Fibroblast of lung (primary cell): ENCODE data around the gene UST. TPM values are rescaled to one million over a fixed set of nuclear protein-coding genes. Genes with fewer than 3 reads are reported as not detected.
A peak's percentile ranks its signal among the peaks of the same experiment; 100 is the strongest.

Experiments
- DNase-seq, 2 donors: peaks; one replicate each; pipeline versions ENCODE4 v3.0.0 to v3.0.0-alpha.2; 2010; ENCODE audit warnings: low read depth in 2 of 2
- H2AFZ ChIP-seq: 2 replicates; pipeline ENCODE4 v1.5.1; 2012; ENCODE audit warnings: low read length, control low read depth, inconsistent platforms
- H3K27ac ChIP-seq: 2 replicates; pipeline ENCODE4 v1.5.1; 2011; ENCODE audit warnings: low read length, control low read depth; ENCODE audit not compliant: insufficient read depth
- H3K27me3 ChIP-seq: 2 replicates; pipeline ENCODE4 v1.5.1; 2011; ENCODE audit warnings: mild to moderate bottlenecking, low read length; ENCODE audit not compliant: control insufficient read depth, insufficient read depth
- H3K36me3 ChIP-seq: 2 replicates; pipeline ENCODE4 v1.5.1; 2011; ENCODE audit warnings: low read length; ENCODE audit not compliant: control insufficient read depth, insufficient read depth
- H3K4me1 ChIP-seq: 2 replicates; pipeline ENCODE4 v1.5.1; 2011; ENCODE audit warnings: low read length; ENCODE audit not compliant: control insufficient read depth, insufficient read depth; ENCODE audit errors: extremely low read depth
- H3K4me2 ChIP-seq: 2 replicates; pipeline ENCODE4 v1.5.1; 2011; ENCODE audit warnings: low read length, control low read depth; ENCODE audit not compliant: insufficient read depth; ENCODE audit errors: extremely low read depth
- H3K4me3 ChIP-seq, 4 experiments: fragments of 200-600 bp in 1 of 4; sonication (generic) in 1 of 4; replicated peaks in 1 of 4; 2 replicates each; pipeline ENCODE4 v1.5.1; 2011 to 2016; ENCODE audit warnings: low read length in 4 of 4, low read depth in 3 of 4, mild to moderate bottlenecking in 3 of 4, control low read depth in 2 of 4, inconsistent platforms in 1 of 4, mixed read lengths in 1 of 4; ENCODE audit not compliant: insufficient read depth in 1 of 4; ENCODE audit errors: control extremely low read depth in 1 of 4
- H3K79me2 ChIP-seq: 2 replicates; pipeline ENCODE4 v1.5.1; 2012; ENCODE audit warnings: mild to moderate bottlenecking, low read length, inconsistent platforms; ENCODE audit not compliant: control insufficient read depth, insufficient read depth
- H3K9ac ChIP-seq: 2 replicates; pipeline ENCODE4 v1.5.1; 2011; ENCODE audit warnings: mild to moderate bottlenecking, low read length, control low read depth; ENCODE audit not compliant: insufficient read depth
- H3K9me3 ChIP-seq: 2 replicates; pipeline ENCODE4 v1.5.1; 2012; ENCODE audit warnings: low read depth, low read length; ENCODE audit not compliant: control insufficient read depth, insufficient read depth
- H4K20me1 ChIP-seq: 2 replicates; pipeline ENCODE4 v1.5.1; 2011; ENCODE audit warnings: low read length; ENCODE audit not compliant: control insufficient read depth, insufficient read depth; ENCODE audit errors: extremely low read depth
- CTCF ChIP-seq, 2 donors: IDR thresholded peaks in 1 of 2; conservative IDR thresholded peaks in 1 of 2; 1 replicate in 1 of 2; 2 replicates in 1 of 2; pipeline ENCODE4 v1.5.1; 2011 to 2012; ENCODE audit warnings: low read length in 2 of 2, control low read depth in 1 of 2, inconsistent platforms in 1 of 2, low read depth in 1 of 2, mild to moderate bottlenecking in 1 of 2
- EZH2 ChIP-seq: IDR thresholded peaks from 2 replicates; pipeline ENCODE4 v1.5.1; 2012; ENCODE audit warnings: low read length, control low read depth, mild to moderate bottlenecking; ENCODE audit errors: missing control alignments
- polyA plus RNA-seq, 2 donors: library from polyadenylated mRNA; depleted of rRNA in 1 of 2; stranded (reverse) in 1 of 2; unstranded in 1 of 2; fragments of >200 nt; gene quantifications; 2 replicates each; pipeline ENCODE4 v1.2.1, GENCODE V29; 2011 to 2012; ENCODE audit warnings: missing spikeins in 1 of 2
- total RNA-seq: library from RNA; depleted of rRNA; stranded (reverse); fragments of >200 nt; gene quantifications from 2 replicates; pipeline ENCODE4 v1.2.1, GENCODE V29; 2014

Gene UST
- total and polyA plus RNA-seq, 2 donors (not counting 1 experiment from before 2014, with no cell fraction given), result 6.8 to 19.5 TPM

- Histone ChIP-seq H3K4me3 (no peak overlapping the region), H3K27ac (no peak overlapping the region), H2AFZ (no peak overlapping the region), H3K27me3 (no peaks in the 10 kb centered on the region), H4K20me1 (no peaks in the 10 kb centered on the region), H3K4me2 (no peak overlapping the region), H3K9me3 (no peaks in the 10 kb centered on the region), H3K9ac (no peak overlapping the region), H3K79me2 (no peaks in the 10 kb centered on the region), H3K4me1 (peaks cover 6% of the 10 kb centered on the region), H3K36me3 (no peaks in the 10 kb centered on the region)
- TF ChIP-seq EZH2 (no peak), CTCF (conservative IDR thresholded peaks at IDR 0.05 in 1 of 2, IDR thresholded peaks at IDR 0.05 in 1 of 2; ENCODE audit: low read depth in 1 of 2, low read length in 2 of 2) (no peak)
- peak in 1 of 2 donors; percentile 60 for DNase-seq
Observed at GRCh38 chr6:148932731-148933130, 185.9 kb downstream of the UST start.

- H3K27ac ChIP-seq, result no peak overlapping the region
- no peak overlapping the region for H3K9ac ChIP-seq
Observed at GRCh38 chr6:148934539-148934938, 187.7 kb downstream of the UST start.

GRCh38 chr6:148934961-148935360 lies 188.1 kb downstream of the UST start:
- Histone ChIP-seq H3K27ac (no peak overlapping the region), H3K36me3 (no peaks in the 10 kb centered on the region), H2AFZ (no peak overlapping the region), H3K4me2 (no peak overlapping the region), H3K4me3 (no peak overlapping the region), H3K27me3 (no peaks in the 10 kb centered on the region), H3K9me3 (no peaks in the 10 kb centered on the region), H4K20me1 (no peaks in the 10 kb centered on the region), H3K79me2 (no peaks in the 10 kb centered on the region), H3K4me1 (peaks cover 6% of the 10 kb centered on the region), H3K9ac (no peak overlapping the region)
- DNase-seq, result no peak
- TF ChIP-seq EZH2, result no peak
- no peak for TF ChIP-seq CTCF (conservative IDR thresholded peaks at IDR 0.05 in 1 of 2, IDR thresholded peaks at IDR 0.05 in 1 of 2; ENCODE audit: low read depth in 1 of 2, low read length in 2 of 2)

More at GRCh38 chr6:148934539-148934938, 187.7 kb downstream of the UST start:
- Histone ChIP-seq H3K4me1 (peaks cover 6% of the 10 kb centered on the region), H2AFZ (no peak overlapping the region), H3K36me3 (no peaks in the 10 kb centered on the region), H4K20me1 (no peaks in the 10 kb centered on the region), H3K4me2 (no peak overlapping the region), H3K4me3 (no peak overlapping the region), H3K9me3 (no peaks in the 10 kb centered on the region), H3K27me3 (no peaks in the 10 kb centered on the region), H3K79me2 (no peaks in the 10 kb centered on the region)
- no peak for TF ChIP-seq EZH2
- TF ChIP-seq CTCF (conservative IDR thresholded peaks at IDR 0.05 in 1 of 2, IDR thresholded peaks at IDR 0.05 in 1 of 2; ENCODE audit: low read depth in 1 of 2, low read length in 2 of 2), result no peak
- peak; percentile 40 to 46 for DNase-seq
